Raji (cell line): ENCODE measurements around the gene ARHGAP42.

ENCODE experiments used
- POLR2A ChIP-seq: IDR thresholded peaks from 2 replicates; pipeline ENCODE4 v1.6.1; 2011; ENCODE audit warnings: low read depth, low read length, control low read depth; ENCODE audit not compliant: insufficient read depth

ARHGAP42 gene

DNA sequence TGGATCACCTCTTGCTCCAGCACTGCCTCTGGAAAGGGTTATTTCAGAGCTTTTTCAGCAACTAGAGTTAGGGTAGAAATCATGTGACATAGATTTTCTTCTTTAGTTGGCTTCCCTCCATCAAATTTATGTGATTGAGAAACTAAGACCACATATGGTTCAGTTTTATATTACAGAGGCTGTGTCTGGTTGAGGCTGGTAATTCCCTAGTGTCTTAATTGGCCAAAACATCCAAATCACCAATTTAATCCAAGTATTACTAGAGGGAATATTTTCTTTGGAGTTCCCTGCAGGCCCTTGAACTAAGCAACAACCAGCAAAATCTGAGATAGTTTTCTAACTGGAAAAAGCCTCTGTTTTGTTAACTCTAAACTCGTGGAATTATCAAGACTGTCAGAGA is 136.3 kb downstream of the ARHGAP42 start:
- no peak for TF ChIP-seq POLR2A

DNA sequence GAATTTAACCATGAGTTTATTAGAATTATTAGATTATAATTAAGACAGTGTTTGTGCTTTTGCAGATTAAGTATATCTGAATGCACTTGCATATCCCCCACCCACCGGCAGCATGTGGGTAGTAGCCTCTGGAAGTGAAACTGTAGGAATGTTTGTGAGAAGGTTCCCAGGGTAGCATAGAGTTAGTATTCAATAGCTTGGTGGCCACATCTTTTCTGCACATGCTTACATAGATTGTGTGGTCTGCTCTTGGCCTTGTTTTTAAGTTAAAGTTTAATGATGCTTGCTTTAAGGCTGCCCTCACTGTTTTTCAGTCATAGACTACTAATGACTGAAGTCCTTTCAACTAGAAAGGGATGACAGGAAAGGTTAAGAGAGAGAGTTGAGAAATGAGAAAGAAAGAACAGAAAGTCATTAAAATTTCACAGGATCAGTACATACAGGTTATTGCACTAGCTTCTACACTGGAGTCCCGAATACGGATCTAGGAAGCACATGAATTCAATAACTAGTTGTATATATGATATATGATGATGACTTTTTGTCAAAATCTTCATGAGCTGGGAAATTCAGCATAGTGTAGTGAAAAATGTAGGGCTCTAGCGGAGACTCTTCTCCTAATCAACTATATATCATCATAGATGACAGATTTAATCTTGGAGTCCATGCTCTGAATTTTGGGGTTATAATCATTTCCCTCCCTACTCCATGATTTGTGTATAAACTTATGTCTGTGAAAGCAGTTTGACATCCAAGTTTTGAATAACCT is 137.1 kb downstream of the ARHGAP42 start:
- TF ChIP-seq POLR2A = no peak

- TF ChIP-seq POLR2A = no peak
These were observed 138.5 kb downstream of the ARHGAP42 start for GRCh38 chr11:100825626-100826025.

- TF ChIP-seq POLR2A = no peak
These were observed 141.0 kb downstream of the ARHGAP42 start for GRCh38 chr11:100827934-100828661.

GRCh38 chr11:100830274-100830673 is 143.2 kb downstream of the ARHGAP42 start:
- no peak for TF ChIP-seq POLR2A

DNA sequence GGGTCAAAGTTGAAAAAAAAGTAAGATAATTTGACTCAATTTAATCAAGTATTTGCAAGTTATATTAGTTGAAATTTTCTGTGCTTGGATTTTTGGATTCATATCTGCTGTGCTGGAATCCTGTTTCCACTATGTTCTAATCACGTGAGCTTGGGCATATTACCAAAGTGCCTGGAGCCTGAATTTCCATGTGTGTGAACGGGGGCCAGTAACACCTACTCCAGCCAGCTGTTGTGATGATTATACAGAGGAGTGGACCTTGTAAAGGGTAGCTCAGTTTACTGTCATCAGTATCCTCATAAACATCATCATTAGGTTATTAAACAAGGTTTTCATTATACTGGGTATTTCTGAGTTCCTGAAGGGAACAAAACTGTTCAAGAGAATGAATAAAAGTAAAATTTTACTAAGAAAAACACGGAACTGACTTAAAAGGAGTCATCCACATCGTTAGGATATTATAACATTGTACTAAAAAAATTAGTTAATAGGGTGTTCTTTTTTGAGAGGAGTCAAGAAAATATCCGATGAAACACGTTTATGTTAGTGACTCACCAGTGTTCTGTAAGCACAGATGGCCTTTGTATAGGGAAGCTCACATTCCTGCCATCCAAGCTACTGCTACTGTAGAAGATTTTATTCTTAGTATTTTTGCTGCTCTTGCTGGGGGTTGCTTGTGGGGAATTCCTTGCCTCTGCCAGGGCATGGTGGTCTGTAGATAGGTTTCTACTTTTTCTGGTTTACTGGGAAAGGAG is 144.1 kb downstream of the ARHGAP42 start:
- TF ChIP-seq POLR2A = no peak

- TF ChIP-seq POLR2A = no peak
These were observed 144.9 kb downstream of the ARHGAP42 start for GRCh38 chr11:100831929-100832494.

GRCh38 chr11:100832829-100833228 is 145.7 kb downstream of the ARHGAP42 start:
- no peak for TF ChIP-seq POLR2A

DNA sequence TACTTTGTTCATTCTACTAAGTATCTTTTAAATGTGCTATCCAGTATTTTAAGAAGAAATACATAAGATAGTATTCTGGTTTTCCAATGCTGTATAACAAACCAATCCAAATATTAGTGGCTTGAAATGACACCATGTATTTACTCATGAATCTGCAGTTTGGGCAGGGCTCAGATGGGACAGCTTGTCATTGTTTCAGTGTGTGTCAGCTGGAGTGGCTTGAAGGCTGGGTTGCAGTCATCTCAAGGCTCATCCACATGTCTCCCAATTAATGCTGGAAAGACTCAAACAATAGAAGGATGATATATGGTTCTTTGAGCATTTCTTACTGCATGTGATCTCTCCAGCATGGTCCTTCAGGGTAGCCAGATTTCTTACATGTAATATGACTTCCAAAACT is 146.2 kb downstream of the ARHGAP42 start:
- TF ChIP-seq POLR2A = no peak

DNA sequence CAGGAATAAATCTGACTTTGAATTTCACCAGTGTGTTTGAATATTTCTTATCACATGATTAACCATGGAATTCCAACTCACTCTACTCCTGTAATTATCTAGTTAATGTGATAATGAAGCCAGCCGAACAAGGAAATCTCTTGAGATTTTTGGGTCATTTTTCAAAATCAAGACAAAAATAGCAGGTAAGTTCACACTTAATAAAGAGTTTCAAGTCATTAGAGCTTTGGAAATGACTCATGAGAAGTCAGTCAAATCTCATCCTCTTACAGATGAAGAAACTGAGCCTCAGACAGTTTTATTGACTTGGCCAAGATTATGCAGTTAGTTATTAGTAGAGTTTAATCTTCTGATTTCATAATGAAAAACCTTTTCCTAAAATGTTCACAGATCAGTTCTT is 148.8 kb downstream of the ARHGAP42 start:
- no peak for TF ChIP-seq POLR2A

DNA sequence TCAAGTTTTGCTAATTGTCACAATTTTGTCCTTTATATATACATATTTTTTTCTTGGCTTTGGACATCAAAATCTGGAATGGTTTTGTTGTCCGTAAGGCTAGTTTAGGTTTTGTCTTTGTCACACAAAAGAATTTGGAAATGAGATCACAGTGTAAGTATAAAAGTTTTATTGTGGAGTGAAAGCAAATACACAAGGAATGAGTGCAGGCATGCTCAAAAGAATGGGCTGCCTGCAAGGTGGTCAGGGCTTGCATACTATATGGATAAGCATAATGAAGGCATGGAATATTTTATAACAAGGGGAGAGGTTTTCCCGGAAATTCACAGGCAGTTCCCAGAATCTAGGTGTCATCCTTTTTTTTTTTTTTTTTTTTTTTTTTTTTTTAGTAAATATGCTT is 150.2 kb downstream of the ARHGAP42 start:
- no peak for TF ChIP-seq POLR2A

GRCh38 chr11:100841711-100842407 is 154.8 kb downstream of the ARHGAP42 start:
- no peak for TF ChIP-seq POLR2A

DNA sequence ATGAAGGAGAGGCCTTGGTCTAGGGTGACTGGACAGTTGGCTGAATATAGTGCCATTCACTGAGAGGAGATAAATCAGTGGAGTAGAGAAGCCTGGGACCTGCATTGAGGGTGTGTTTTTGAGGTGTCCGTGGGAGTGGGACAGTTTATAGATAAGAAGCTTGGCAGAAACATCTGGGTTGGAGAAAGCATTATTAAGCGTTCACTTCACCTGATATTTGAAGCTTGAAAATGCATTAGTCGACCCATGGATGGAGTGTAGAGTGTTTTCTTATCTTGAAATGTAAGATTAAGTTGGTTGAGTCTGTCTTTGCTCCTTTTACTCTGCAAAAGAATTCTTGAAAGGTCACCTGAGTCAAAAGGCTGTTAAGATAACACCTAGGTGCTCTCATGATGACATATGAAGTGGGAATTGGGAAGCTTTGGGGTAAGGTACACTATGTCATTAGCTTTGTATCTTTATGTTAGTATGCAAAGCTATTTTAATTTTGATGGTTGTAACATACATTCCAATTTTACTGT is 160.7 kb downstream of the ARHGAP42 start:
- TF ChIP-seq POLR2A = no peak
